Adrenal gland (tissue), 5 donors: Measurements from ENCODE around the gene SORBS1.

ENCODE experiments used
- POLR2A ChIP-seq, 2 donors: fragments of 450-650 bp; IDR thresholded peaks; one replicate each; pipeline ENCODE4 v1.6.1; 2017; ENCODE audit warnings: antibody characterized with exemption in 2 of 2, mild to moderate bottlenecking in 2 of 2, moderate library complexity in 1 of 2
- TF ChIP-seq, protein P1 (sequence below), 6 experiments: fragments of 450-650 bp in 4 of 6; fragments of 200-600 bp in 2 of 6; sonication (generic) in 1 of 6; IDR thresholded peaks; 1 replicate in 5 of 6; 2 replicates in 1 of 6; pipeline versions ENCODE4 v1.5.1 to v1.8.0; 2016 to 2021; ENCODE audit warnings: antibody characterized with exemption in 6 of 6, mild to moderate bottlenecking in 2 of 6, moderate library complexity in 1 of 6
- donor health status: DM: no; HTN: no; CAD: no.

DNA sequence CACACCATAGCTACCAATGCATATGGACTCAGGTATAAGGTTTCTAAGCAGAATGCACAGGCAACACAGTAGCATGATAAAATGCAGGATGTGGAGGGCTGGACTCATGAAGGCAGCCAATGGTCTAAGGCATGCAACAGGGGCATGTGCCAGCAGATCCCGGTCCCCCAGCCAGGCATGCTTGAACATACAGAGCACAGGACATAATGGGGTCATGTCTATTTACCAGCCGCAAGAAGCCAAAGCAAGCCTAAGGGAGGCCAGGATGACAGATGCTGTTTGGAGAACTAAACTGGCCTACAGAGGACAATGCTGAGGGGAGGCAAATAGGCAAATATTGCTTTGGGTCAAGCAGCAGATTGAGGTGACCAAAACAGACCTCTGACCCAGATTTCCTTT, 210.3 kb downstream of the SORBS1 start:
- TF ChIP-seq, protein P1, sequence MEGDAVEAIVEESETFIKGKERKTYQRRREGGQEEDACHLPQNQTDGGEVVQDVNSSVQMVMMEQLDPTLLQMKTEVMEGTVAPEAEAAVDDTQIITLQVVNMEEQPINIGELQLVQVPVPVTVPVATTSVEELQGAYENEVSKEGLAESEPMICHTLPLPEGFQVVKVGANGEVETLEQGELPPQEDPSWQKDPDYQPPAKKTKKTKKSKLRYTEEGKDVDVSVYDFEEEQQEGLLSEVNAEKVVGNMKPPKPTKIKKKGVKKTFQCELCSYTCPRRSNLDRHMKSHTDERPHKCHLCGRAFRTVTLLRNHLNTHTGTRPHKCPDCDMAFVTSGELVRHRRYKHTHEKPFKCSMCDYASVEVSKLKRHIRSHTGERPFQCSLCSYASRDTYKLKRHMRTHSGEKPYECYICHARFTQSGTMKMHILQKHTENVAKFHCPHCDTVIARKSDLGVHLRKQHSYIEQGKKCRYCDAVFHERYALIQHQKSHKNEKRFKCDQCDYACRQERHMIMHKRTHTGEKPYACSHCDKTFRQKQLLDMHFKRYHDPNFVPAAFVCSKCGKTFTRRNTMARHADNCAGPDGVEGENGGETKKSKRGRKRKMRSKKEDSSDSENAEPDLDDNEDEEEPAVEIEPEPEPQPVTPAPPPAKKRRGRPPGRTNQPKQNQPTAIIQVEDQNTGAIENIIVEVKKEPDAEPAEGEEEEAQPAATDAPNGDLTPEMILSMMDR (IDR thresholded peaks at IDR 0.05) = no peak
- no peak for TF ChIP-seq POLR2A (IDR thresholded peaks at IDR 0.05)
